NT2/D1 (cell line): ENCODE data around the gene DDX24.

Source experiments
- YY1 ChIP-seq: IDR thresholded peaks from 2 replicates; pipeline ENCODE4 v1.6.1; 2011; ENCODE audit not compliant: insufficient read length, insufficient read depth
- ZNF274 ChIP-seq: IDR thresholded peaks from 2 replicates; pipeline ENCODE4 v1.6.1; 2011; ENCODE audit warnings: mild to moderate bottlenecking, low read depth, low read length

DNA sequence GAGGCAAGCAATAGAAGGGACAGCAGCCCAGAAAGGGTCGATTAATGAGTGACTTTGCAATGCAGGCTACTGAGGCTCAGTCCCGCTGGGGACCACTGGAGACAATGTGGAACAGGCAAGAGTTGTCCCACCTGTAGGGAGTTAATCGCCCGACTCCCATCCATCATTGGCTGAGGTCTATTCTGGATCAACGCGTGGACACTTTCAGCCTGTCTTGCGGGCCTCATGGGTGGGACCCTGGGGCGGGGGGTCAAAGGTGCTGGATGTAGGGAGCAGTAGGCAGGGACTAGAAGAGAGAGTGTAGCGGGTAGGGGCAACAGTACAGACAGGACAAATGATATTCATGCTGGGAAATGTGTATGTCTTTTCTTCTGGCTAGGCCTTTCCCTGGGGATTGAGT, 42.3 kb upstream of the DDX24 start:
- TF ChIP-seq ZNF274 (no peak), YY1 (no peak)
